GM21526 (cell line): ENCODE measurements around the gene GOLGA6L10.
"Not testable (repeated sequence)": the region's sequence is repeated elsewhere in the genome, so short reads cannot be mapped to it uniquely, and the experiment has no call there.

ENCODE experiments used
- ATAC-seq: cut with Tn5 transposase; IDR thresholded peaks from one replicate; pipeline ENCODE4 v1.9.1; 2021; ENCODE audit warnings: moderate library complexity; ENCODE audit not compliant: unreplicated experiment, low FRiP score

GOLGA6L10 gene

GRCh38 chr15:82301296-82302016 is 47.8 kb downstream of the GOLGA6L10 start:
- ATAC-seq: no peak

- no peak for ATAC-seq
Observed at GRCh38 chr15:82300883-82301282, 48.4 kb downstream of the GOLGA6L10 start.

- ATAC-seq: not testable (repeated sequence)
Observed at GRCh38 chr15:82300326-82300725, 48.9 kb downstream of the GOLGA6L10 start.

- ATAC-seq: not testable (repeated sequence)
Observed at GRCh38 chr15:82299511-82299914, 49.8 kb downstream of the GOLGA6L10 start.

GRCh38 chr15:82298520-82298919 is 50.8 kb downstream of the GOLGA6L10 start:
- ATAC-seq: no peak

- ATAC-seq: no peak
Observed at GRCh38 chr15:82298032-82298431, 51.2 kb downstream of the GOLGA6L10 start.

- no peak for ATAC-seq
Observed at GRCh38 chr15:82297546-82297945, 51.7 kb downstream of the GOLGA6L10 start.

GRCh38 chr15:82294061-82294690 is 55.1 kb downstream of the GOLGA6L10 start:
- no peak for ATAC-seq

- ATAC-seq: no peak
Observed at GRCh38 chr15:82292271-82292670, 57.0 kb downstream of the GOLGA6L10 start.
